Brain microvascular endothelial cell (primary cell): Measurements from ENCODE around the gene NRCAM.

Experiments
- DNase-seq: peaks from one replicate; pipeline ENCODE4 v3.0.0-alpha.2; 2020
- H3K27ac ChIP-seq: fragments of 250-450 bp; sonication (Bioruptor Pico); 2 replicates; pipeline ENCODE4 v1.5.1; 2020; ENCODE audit warnings: mild to moderate bottlenecking, moderate library complexity
- H3K27me3 ChIP-seq: fragments of 250-450 bp; sonication (Bioruptor Pico); replicated peaks from 2 replicates; pipeline ENCODE4 v1.5.1; 2020; ENCODE audit warnings: mild to moderate bottlenecking
- H3K36me3 ChIP-seq: fragments of 250-450 bp; sonication (Bioruptor Pico); replicated peaks from 2 replicates; pipeline ENCODE4 v1.5.1; 2020; ENCODE audit warnings: mild to moderate bottlenecking
- H3K4me3 ChIP-seq: 2 replicates; pipeline ENCODE4 v1.5.1; 2011; ENCODE audit warnings: low read depth, mild to moderate bottlenecking, control low read depth, low read length, moderate library complexity
- CTCF ChIP-seq: IDR thresholded peaks from 2 replicates; pipeline ENCODE4 v1.5.1; 2011; ENCODE audit warnings: low read depth, mild to moderate bottlenecking, moderate library complexity, low read length, control low read depth, inconsistent platforms; ENCODE audit errors: missing control alignments
- in situ Hi-C: cut with HindIII; loops from 2 replicates; pipeline ENCODE4 v1.10.0; 2017; ENCODE audit warnings: low sequenced_read_pairs, low pct_ligation_motif_present

The NRCAM gene

GRCh38 chr7:108193594-108194498 is 262.4 kb downstream of the NRCAM start:
- Histone ChIP-seq H3K4me3 (no peak overlapping the region), H3K36me3 (no peaks in the 10 kb centered on the region), H3K27me3 (no peaks in the 10 kb centered on the region), H3K27ac (no peak overlapping the region)
- in situ Hi-C loops: loop anchor here (25.0 kb wide), 1 partner anchor 268 kb away; the partner anchor contains the start of gene NRCAM
- no peak for DNase-seq
- no peak for TF ChIP-seq CTCF

DNA sequence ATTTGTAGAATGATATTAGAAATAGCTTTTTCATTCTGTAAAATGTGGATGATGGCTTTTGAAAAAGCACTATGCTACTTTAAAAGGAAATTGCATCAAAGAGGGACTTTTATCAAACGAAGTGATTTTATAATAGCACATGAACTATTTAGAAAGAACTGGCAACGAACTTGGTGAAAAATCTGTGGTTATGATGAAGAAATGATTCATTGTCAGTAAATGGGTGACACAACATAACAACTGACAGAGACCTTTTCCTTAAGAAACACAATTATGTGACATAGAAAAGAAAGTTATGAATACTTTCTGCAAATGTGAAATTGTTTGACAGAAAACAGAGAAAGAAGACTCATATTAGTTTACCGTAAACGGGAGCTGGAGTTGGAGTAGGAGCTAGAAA is 265.3 kb downstream of the NRCAM start:
- in situ Hi-C loops: loop anchor here (25.0 kb wide), 1 partner anchor 271 kb away; the partner anchor contains the start of gene NRCAM
- no peak overlapping the region for H3K27ac ChIP-seq
- no peak overlapping the region for H3K4me3 ChIP-seq
- no peaks in the 10 kb centered on the region for H3K36me3 ChIP-seq
- no peak for DNase-seq
- no peaks in the 10 kb centered on the region for H3K27me3 ChIP-seq
- TF ChIP-seq CTCF: no peak

DNA sequence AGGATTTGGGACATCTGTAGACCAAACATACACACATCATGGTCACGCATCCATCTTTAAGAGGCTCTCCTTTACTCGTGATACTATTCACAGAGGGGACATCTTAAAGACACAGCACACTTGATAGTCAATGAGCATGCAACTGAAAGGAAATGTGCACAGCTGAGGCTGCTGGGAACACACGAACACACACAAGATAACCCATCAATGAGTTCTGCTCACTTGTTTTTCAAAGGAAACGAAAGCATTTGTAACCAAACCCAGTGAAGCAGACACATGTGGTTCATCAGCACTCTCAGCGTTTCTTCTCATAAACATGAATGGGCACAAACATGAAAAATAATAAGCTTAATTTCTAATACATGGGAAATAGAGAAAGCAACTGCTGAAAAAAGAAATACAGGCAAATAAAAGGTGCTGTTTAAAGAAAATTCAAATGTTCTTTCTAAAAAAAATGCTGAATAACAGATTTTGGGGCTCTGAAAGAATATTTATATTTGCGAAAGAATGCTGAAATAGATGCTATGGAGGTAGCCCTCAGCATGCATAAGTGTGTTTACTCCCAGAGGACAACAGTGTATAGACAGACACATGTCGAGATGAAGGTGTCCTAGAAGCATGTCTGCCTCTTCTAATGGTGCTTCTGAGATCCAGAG is 266.4 kb downstream of the NRCAM start:
- no peaks in the 10 kb centered on the region for H3K27me3 ChIP-seq
- in situ Hi-C loops: loop anchor here (25.0 kb wide), 1 partner anchor 272 kb away; the partner anchor contains the start of gene NRCAM
- H3K36me3 ChIP-seq: no peaks in the 10 kb centered on the region
- H3K27ac ChIP-seq: no peak overlapping the region
- no peak for DNase-seq
- no peak overlapping the region for H3K4me3 ChIP-seq
- TF ChIP-seq CTCF: no peak

GRCh38 chr7:108188724-108189123 is 267.5 kb downstream of the NRCAM start:
- Histone ChIP-seq H3K27me3 (no peaks in the 10 kb centered on the region), H3K27ac (no peak overlapping the region), H3K36me3 (no peaks in the 10 kb centered on the region), H3K4me3 (no peak overlapping the region)
- no peak for DNase-seq
- TF ChIP-seq CTCF: no peak
- in situ Hi-C loops: loop anchor here (25.0 kb wide), 1 partner anchor 274 kb away; the partner anchor contains the start of gene NRCAM

GRCh38 chr7:108181073-108181985 is 274.9 kb downstream of the NRCAM start:
- Histone ChIP-seq H3K27ac (no peak overlapping the region), H3K4me3 (no peak overlapping the region)
- in situ Hi-C loops: loop anchor here (25.0 kb wide), 1 partner anchor 281 kb away; the partner anchor contains the start of gene NRCAM

More at GRCh38 chr7:108181073-108181985, 274.9 kb downstream of the NRCAM start:
- no peaks in the 10 kb centered on the region for H3K27me3 ChIP-seq
- peak; percentile 14 for DNase-seq
- peak; percentile 50 for TF ChIP-seq CTCF
- no peaks in the 10 kb centered on the region for H3K36me3 ChIP-seq
